Vagina (tissue), 2 donors: ENCODE results near the gene NKIRAS1. TPM values are rescaled to one million over a fixed set of nuclear protein-coding genes. Genes with fewer than 3 reads are reported as not detected.

Source experiments
- DNase-seq, 2 donors: peaks; one replicate each; pipeline ENCODE4 v3.0.0-alpha.2; 2017; ENCODE audit errors: extremely low spot score in 2 of 2
- H3K27ac ChIP-seq: fragments of 200-600 bp; sonication (generic); one replicate; pipeline ENCODE4 v1.5.1; 2019
- H3K27me3 ChIP-seq: fragments of 200-600 bp; sonication (generic); one replicate; pipeline ENCODE4 v1.5.1; 2019
- H3K36me3 ChIP-seq, 2 donors: fragments of 200-600 bp; sonication (generic); one replicate each; pipeline ENCODE4 v1.5.1; 2017 to 2019
- H3K4me1 ChIP-seq: fragments of 200-600 bp; sonication (generic); one replicate; pipeline ENCODE4 v1.5.1; 2019
- H3K4me3 ChIP-seq, 2 donors: fragments of 200-600 bp; sonication (generic); 1 replicate in 1 of 2; 2 replicates in 1 of 2; pipeline ENCODE4 v1.5.1; 2016 to 2019
- H3K9me3 ChIP-seq: fragments of 200-600 bp; sonication (generic); one replicate; pipeline ENCODE4 v1.5.1; 2019
- CTCF ChIP-seq, 3 experiments: fragments of 450-650 bp in 2 of 3; fragments of 200-600 bp in 1 of 3; sonication (generic) in 1 of 3; IDR thresholded peaks; one replicate each; pipeline ENCODE4 v1.5.1; 2017 to 2019; ENCODE audit warnings: antibody characterized with exemption in 3 of 3, mild to moderate bottlenecking in 2 of 3, moderate library complexity in 2 of 3
- POLR2A ChIP-seq, 2 donors: fragments of 450-650 bp; IDR thresholded peaks; one replicate each; pipeline ENCODE4 v1.6.1; 2017; ENCODE audit warnings: antibody characterized with exemption in 2 of 2, mild to moderate bottlenecking in 2 of 2, moderate library complexity in 2 of 2
- POLR2AphosphoS5 ChIP-seq, 2 donors: sonication (generic); formaldehyde crosslinking; IDR thresholded peaks; one replicate each; pipeline ENCODE4 v1.9.0; 2017; ENCODE audit warnings: antibody characterized with exemption in 2 of 2, mild to moderate bottlenecking in 2 of 2, low read depth in 1 of 2; ENCODE audit not compliant: insufficient read depth in 1 of 2
- intact Hi-C: fragments of 100-400 bp; cut with DNase I; formaldehyde crosslinking; loops from one replicate; pipeline ENCODE4 v1.15.1; 2023
- total RNA-seq: library from RNA; depleted of rRNA; stranded (reverse); fragments of >200 nt; gene quantifications from one replicate; pipeline ENCODE4 v1.2.3, GENCODE V29; 2016

Gene NKIRAS1
- total RNA-seq, 1 donor from 2014 or later: 9.1 TPM

- peaks cover 0 to 15% of the 10 kb centered on the region in 2 donors for H3K36me3 ChIP-seq
- peaks cover 3% of the 10 kb centered on the region for H3K4me1 ChIP-seq
- H3K4me3 ChIP-seq: no peak overlapping the region
- H3K9me3 ChIP-seq: no peaks in the 10 kb centered on the region
- intact Hi-C loops: no loop called here
- no peaks in the 10 kb centered on the region for H3K27me3 ChIP-seq
- no peak for TF ChIP-seq POLR2AphosphoS5 (IDR thresholded peaks at IDR 0.05; ENCODE audit: insufficient read depth in 1 of 2, low read depth in 1 of 2)
- no peak for TF ChIP-seq CTCF (IDR thresholded peaks at IDR 0.05)
- TF ChIP-seq POLR2A (IDR thresholded peaks at IDR 0.05): no peak
- no peak for DNase-seq
- H3K27ac ChIP-seq: no peak overlapping the region
Measured at GRCh38 chr3:23894254-23895061, 22.3 kb downstream of the NKIRAS1 start.

- intact Hi-C loops: no loop called here
- peaks cover 5% of the 10 kb centered on the region for H3K4me1 ChIP-seq
- no peak for DNase-seq
- H3K4me3 ChIP-seq: no peak overlapping the region
- TF ChIP-seq POLR2A (IDR thresholded peaks at IDR 0.05) (no peak), CTCF (IDR thresholded peaks at IDR 0.05) (no peak), POLR2AphosphoS5 (IDR thresholded peaks at IDR 0.05; ENCODE audit: insufficient read depth in 1 of 2, low read depth in 1 of 2) (no peak)
- H3K36me3 ChIP-seq: peaks cover 0 to 5% of the 10 kb centered on the region in 2 donors
- H3K9me3 ChIP-seq: no peaks in the 10 kb centered on the region
- H3K27ac ChIP-seq: no peak overlapping the region
- no peaks in the 10 kb centered on the region for H3K27me3 ChIP-seq
Measured at GRCh38 chr3:23889950-23890349, 26.8 kb downstream of the NKIRAS1 start.

- peaks cover 0 to 5% of the 10 kb centered on the region in 2 donors for H3K36me3 ChIP-seq
- H3K4me3 ChIP-seq: no peak overlapping the region
- no peak overlapping the region for H3K27ac ChIP-seq
- DNase-seq: no peak
- intact Hi-C loops: no loop called here
- H3K9me3 ChIP-seq: no peaks in the 10 kb centered on the region
- TF ChIP-seq POLR2A (IDR thresholded peaks at IDR 0.05): no peak
- TF ChIP-seq POLR2AphosphoS5 (IDR thresholded peaks at IDR 0.05; ENCODE audit: insufficient read depth in 1 of 2, low read depth in 1 of 2): no peak
- no peak for TF ChIP-seq CTCF (IDR thresholded peaks at IDR 0.05)
- no peaks in the 10 kb centered on the region for H3K27me3 ChIP-seq
- H3K4me1 ChIP-seq: peaks cover 5% of the 10 kb centered on the region
Measured at GRCh38 chr3:23889386-23889785, 27.4 kb downstream of the NKIRAS1 start.

- H3K4me1 ChIP-seq: peaks cover 5% of the 10 kb centered on the region
- H3K27ac ChIP-seq: no peak overlapping the region
- DNase-seq: no peak
- H3K9me3 ChIP-seq: no peaks in the 10 kb centered on the region
- peak; percentile 47 to 70 (median 64) for TF ChIP-seq CTCF (IDR thresholded peaks at IDR 0.05)
- no peak for TF ChIP-seq POLR2AphosphoS5 (IDR thresholded peaks at IDR 0.05; ENCODE audit: insufficient read depth in 1 of 2, low read depth in 1 of 2)
- H3K4me3 ChIP-seq: no peak overlapping the region
- H3K27me3 ChIP-seq: no peaks in the 10 kb centered on the region
- intact Hi-C loops: no loop called here
- H3K36me3 ChIP-seq: peaks cover 0 to 5% of the 10 kb centered on the region in 2 donors
Measured at GRCh38 chr3:23888617-23889228, 28.1 kb downstream of the NKIRAS1 start.

GRCh38 chr3:23886311-23886710 is 30.5 kb downstream of the NKIRAS1 start:
- DNase-seq: no peak
- Histone ChIP-seq H3K4me3 (no peak overlapping the region), H3K9me3 (no peaks in the 10 kb centered on the region), H3K27ac (no peak overlapping the region), H3K36me3 (peaks cover 0 to 5% of the 10 kb centered on the region in 2 donors), H3K4me1 (peaks cover 5% of the 10 kb centered on the region), H3K27me3 (no peaks in the 10 kb centered on the region)
- no peak for TF ChIP-seq POLR2AphosphoS5 (IDR thresholded peaks at IDR 0.05; ENCODE audit: insufficient read depth in 1 of 2, low read depth in 1 of 2)
- TF ChIP-seq CTCF (IDR thresholded peaks at IDR 0.05): no peak
- TF ChIP-seq POLR2A (IDR thresholded peaks at IDR 0.05): no peak
- intact Hi-C loops: no loop called here
